HCT116 (cell line): ENCODE results near the gene TDG. TPM values are rescaled to one million over a fixed set of nuclear protein-coding genes. Genes with fewer than 3 reads are reported as not detected.
"Not testable (repeated sequence)": the region's sequence is repeated elsewhere in the genome, so short reads cannot be mapped to it uniquely, and the experiment has no call there.

Experiments
- ATAC-seq: fragments of 200-7000 bp; cut with Tn5 transposase; 2 replicates; pipeline ENCODE4 v1.9.1; 2020; ENCODE audit warnings: mild to moderate bottlenecking, moderate library complexity
- BruUV-seq: library from RNA; stranded (reverse); fragments of 400-500 nt; replicated peaks from 2 replicates; lab custom pipeline; 2021; lab: Mats Ljungman, UMichigan
- CTCF ChIA-PET: fragments of 300-600 bp; sonication (Branson Sonifier 250); formaldehyde crosslinking; loops from one replicate; lab custom pipeline; 2021; ENCODE audit warnings: antibody characterized with exemption; lab: Charles Lee
- POLR2A ChIA-PET: fragments of 300-600, 350-600 bp; sonication (Branson Sonifier 250); formaldehyde crosslinking; loops from one replicate; lab custom pipeline; 2021; ENCODE audit warnings: antibody characterized with exemption; lab: Charles Lee
- RAD21 ChIA-PET, 2 experiments: fragments of 300-600 bp; sonication (Branson Sonifier 250); formaldehyde crosslinking; loops; one replicate each; lab custom pipeline; 2023; ENCODE audit warnings: low total read pairs in 2 of 2; ENCODE audit not compliant: uncharacterized antibody in 2 of 2, unreplicated experiment in 2 of 2, low non-redundant PET in 1 of 2; lab: Charles Lee
- DNase-seq: peaks from one replicate; pipeline ENCODE4 v3.0.0-alpha.2; 2010; ENCODE audit warnings: low read depth, low spot score
- H2AFZ ChIP-seq: fragments of 200-600 bp; shearing (Covaris generic), sonication (generic); 2 replicates; pipeline ENCODE4 v1.6.1; 2017; ENCODE audit warnings: low read depth, mixed run types, mixed read lengths, antibody characterized with exemption, low read length; ENCODE audit not compliant: poor library complexity, severe bottlenecking
- H3K27ac ChIP-seq: 2 replicates; pipeline ENCODE4 v1.5.1; 2012; ENCODE audit warnings: low read depth, low read length
- H3K27me3 ChIP-seq: fragments of 200-600 bp; sonication (generic); 2 replicates; pipeline ENCODE4 v1.6.1; 2016; ENCODE audit warnings: mixed run types, low read length, mixed read lengths; ENCODE audit not compliant: insufficient read depth
- H3K36me3 ChIP-seq, 2 experiments: fragments of 200-500 bp in 1 of 2; fragments of 200-600 bp in 1 of 2; sonication (Bioruptor generic) in 1 of 2; sonication (generic) in 1 of 2; 2 replicates each; pipeline versions ENCODE4 v1.5.1 to v1.6.1; 2014 to 2016; ENCODE audit warnings: low read length in 2 of 2, inconsistent platforms in 1 of 2, mixed read lengths in 1 of 2, mixed run types in 1 of 2; ENCODE audit not compliant: insufficient read depth in 2 of 2, control insufficient read depth in 1 of 2
- H3K4me1 ChIP-seq, 2 experiments: fragments of 200-600 bp in 1 of 2; sonication (generic) in 1 of 2; 2 replicates each; pipeline versions ENCODE4 v1.5.1 to v1.6.1; 2012 to 2017; ENCODE audit warnings: low read length in 2 of 2, inconsistent platforms in 1 of 2, mild to moderate bottlenecking in 1 of 2, mixed read lengths in 1 of 2, mixed run types in 1 of 2, moderate library complexity in 1 of 2; ENCODE audit not compliant: insufficient read depth in 2 of 2, control insufficient read depth in 1 of 2
- H3K4me2 ChIP-seq: fragments of 200-600 bp; sonication (generic); 2 replicates; pipeline ENCODE4 v1.6.1; 2017; ENCODE audit warnings: mixed run types, low read length, mixed read lengths
- H3K4me3 ChIP-seq, 2 experiments: fragments of 200-600 bp in 1 of 2; sonication (generic) in 1 of 2; replicated peaks in 1 of 2; 2 replicates each; pipeline ENCODE4 v1.5.1; 2011 to 2016; ENCODE audit warnings: low read length in 2 of 2, control low read depth in 1 of 2, low read depth in 1 of 2, mild to moderate bottlenecking in 1 of 2, mixed read lengths in 1 of 2, mixed run types in 1 of 2
- H3K79me2 ChIP-seq: fragments of 200-600 bp; sonication (generic); 2 replicates; pipeline ENCODE4 v1.6.1; 2017; ENCODE audit warnings: mild to moderate bottlenecking, mixed run types, low read length, moderate library complexity, mixed read lengths; ENCODE audit not compliant: insufficient read depth
- H3K9ac ChIP-seq: fragments of 200-600 bp; sonication (generic); 2 replicates; pipeline ENCODE4 v1.6.1; 2016; ENCODE audit warnings: low read length, mixed read lengths
- H3K9me2 ChIP-seq: fragments of 200-600 bp; sonication (generic), shearing (Covaris generic); 2 replicates; pipeline ENCODE4 v1.6.1; 2017; ENCODE audit warnings: mixed run types, mild to moderate bottlenecking, moderate library complexity; ENCODE audit not compliant: insufficient read depth
- H3K9me3 ChIP-seq, 2 experiments: fragments of 200-500 bp in 1 of 2; fragments of 200-600 bp in 1 of 2; sonication (Bioruptor generic) in 1 of 2; sonication (generic) in 1 of 2; 2 replicates each; pipeline ENCODE4 v1.6.1; 2014 to 2017; ENCODE audit warnings: low read length in 2 of 2, mixed read lengths in 2 of 2, inconsistent platforms in 1 of 2, low read depth in 1 of 2, mild to moderate bottlenecking in 1 of 2, mixed run types in 1 of 2, moderate library complexity in 1 of 2; ENCODE audit not compliant: control insufficient read depth in 1 of 2, insufficient read depth in 1 of 2
- H4K20me1 ChIP-seq: fragments of 200-600 bp; sonication (generic), shearing (Covaris generic); 2 replicates; pipeline ENCODE4 v1.6.1; 2017; ENCODE audit warnings: mixed run types, mild to moderate bottlenecking, moderate library complexity; ENCODE audit not compliant: insufficient read depth
- CBX3 ChIP-seq: IDR thresholded peaks from 2 replicates; pipeline ENCODE4 v1.6.1; 2012; ENCODE audit warnings: low read depth
- CTCF ChIP-seq, 3 experiments: fragments of 200-600 bp in 1 of 3; sonication (generic) in 1 of 3; IDR thresholded peaks in 2 of 3; conservative IDR thresholded peaks in 1 of 3; 2 replicates each; pipeline ENCODE4 v1.5.1; 2012 to 2017; ENCODE audit warnings: low read depth in 2 of 3, low read length in 2 of 3, antibody characterized with exemption in 1 of 3, borderline replicate concordance in 1 of 3, control low read depth in 1 of 3, mild to moderate bottlenecking in 1 of 3, mixed read lengths in 1 of 3, mixed run types in 1 of 3, moderate library complexity in 1 of 3; ENCODE audit not compliant: insufficient read depth in 1 of 3
- EGR1 ChIP-seq: IDR thresholded peaks from 2 replicates; pipeline ENCODE4 v1.6.1; 2012; ENCODE audit warnings: low read depth
- ELF1 ChIP-seq: IDR thresholded peaks from 2 replicates; pipeline ENCODE4 v1.6.1; 2012; ENCODE audit warnings: low read depth, borderline replicate concordance
- EZH2 ChIP-seq: fragments of 200-600 bp; sonication (generic); IDR thresholded peaks from 2 replicates; pipeline ENCODE4 v1.6.1; 2017; ENCODE audit warnings: antibody characterized with exemption, mixed run types
- JUND ChIP-seq: IDR thresholded peaks from 2 replicates; pipeline ENCODE4 v1.6.1; 2012
- MAX ChIP-seq: IDR thresholded peaks from 2 replicates; pipeline ENCODE4 v1.6.1; 2012
- POLR2A ChIP-seq: IDR thresholded peaks from 2 replicates; pipeline ENCODE4 v1.7.0; 2011; ENCODE audit warnings: borderline replicate concordance; ENCODE audit not compliant: insufficient read depth, insufficient read length; ENCODE audit errors: extremely low read depth
- REST ChIP-seq: IDR thresholded peaks from 2 replicates; pipeline ENCODE4 v1.6.1; 2012; ENCODE audit warnings: low read depth
- SP1 ChIP-seq: IDR thresholded peaks from 2 replicates; pipeline ENCODE4 v1.6.1; 2012; ENCODE audit warnings: low read depth
- SRF ChIP-seq: IDR thresholded peaks from 2 replicates; pipeline ENCODE4 v1.6.1; 2012; ENCODE audit warnings: low read depth
- ZFX ChIP-seq: fragments of 450-650 bp; IDR thresholded peaks from 2 replicates; pipeline ENCODE4 v1.6.1; 2017
- intact Hi-C: fragments of 100-400 bp; cut with micrococcal nuclease; formaldehyde crosslinking; loops from 2 replicates; pipeline ENCODE4 v1.10.0; 2022
- total RNA-seq: library from RNA; stranded (reverse); gene quantifications from one replicate; pipeline ENCODE4 v1.2.1, GENCODE V29; 2021; ENCODE audit not compliant: unreplicated experiment

TDG gene
- total RNA-seq, 1 experiment from 2014 or later = 23.9 TPM

GRCh38 chr12:104012331-104012730 is 46.7 kb downstream of the TDG start:
- H3K9me3 ChIP-seq = no peaks in the 10 kb centered on the region
- CTCF ChIA-PET = no interaction called here
- H3K27me3 ChIP-seq = no peaks in the 10 kb centered on the region
- no peak for ATAC-seq
- no peaks in the 10 kb centered on the region for H3K79me2 ChIP-seq
- no peak overlapping the region for H2AFZ ChIP-seq
- no peaks in the 10 kb centered on the region for H3K36me3 ChIP-seq
- no peaks in the 10 kb centered on the region for H4K20me1 ChIP-seq
- H3K4me3 ChIP-seq = no peak overlapping the region
- H3K4me2 ChIP-seq = no peak overlapping the region
- H3K9ac ChIP-seq = no peak overlapping the region
- peaks cover 0 to 7% of the 10 kb centered on the region in 2 experiments; a peak in 1 of 4 replicates for H3K4me1 ChIP-seq
- no peak for TF ChIP-seq EGR1
- TF ChIP-seq SP1 = no peak
- no peak for TF ChIP-seq REST
- TF ChIP-seq MAX = no peak
- TF ChIP-seq SRF = no peak
- no peak for TF ChIP-seq CBX3
- TF ChIP-seq ELF1 = no peak
- no peak for TF ChIP-seq ZFX
- no peak for TF ChIP-seq EZH2
- no peak for TF ChIP-seq JUND
- no peak for TF ChIP-seq POLR2A
- no peak for TF ChIP-seq CTCF (IDR thresholded peaks at IDR 0.05 in 2 of 3, conservative IDR thresholded peaks at IDR 0.05 in 1 of 3; ENCODE audit: borderline replicate concordance in 1 of 3, insufficient read depth in 1 of 3, low read depth in 2 of 3, low read length in 2 of 3)
- TF ChIP-seq, all 23 proteins: peak for 0
- RAD21 ChIA-PET = no interaction called here
- POLR2A ChIA-PET = no interaction called here
- Histone ChIP-seq H3K9me2 (no peaks in the 10 kb centered on the region), H3K27ac (no peak overlapping the region)
- intact Hi-C loops = no loop called here
- no peak for DNase-seq
- no TSS peak for BruUV-seq

- H3K9me3 ChIP-seq, CTCF ChIA-PET, H3K36me3 ChIP-seq, H3K9ac ChIP-seq, RAD21 ChIA-PET, intact Hi-C loops, H4K20me1 ChIP-seq, H3K27ac ChIP-seq, H3K4me1 ChIP-seq, H2AFZ ChIP-seq, DNase-seq, BruUV-seq, POLR2A ChIA-PET, H3K9me2 ChIP-seq, H3K4me3 ChIP-seq, H3K27me3 ChIP-seq, H3K79me2 ChIP-seq, ATAC-seq, H3K4me2 ChIP-seq: not testable (repeated sequence)
Observed at GRCh38 chr12:104021862-104022261, 56.2 kb downstream of the TDG start.
